Erythroblast (primary cell): ENCODE measurements around the gene TMEM60.

ENCODE experiments used
- GATA1 ChIP-seq: IDR thresholded peaks from 2 replicates; pipeline ENCODE4 v1.6.1; 2011; ENCODE audit warnings: low read depth, mild to moderate bottlenecking, control low read depth, low read length, moderate library complexity
- POLR2A ChIP-seq: IDR thresholded peaks from 2 replicates; pipeline ENCODE4 v1.6.1; 2011; ENCODE audit warnings: mild to moderate bottlenecking, low read length

DNA sequence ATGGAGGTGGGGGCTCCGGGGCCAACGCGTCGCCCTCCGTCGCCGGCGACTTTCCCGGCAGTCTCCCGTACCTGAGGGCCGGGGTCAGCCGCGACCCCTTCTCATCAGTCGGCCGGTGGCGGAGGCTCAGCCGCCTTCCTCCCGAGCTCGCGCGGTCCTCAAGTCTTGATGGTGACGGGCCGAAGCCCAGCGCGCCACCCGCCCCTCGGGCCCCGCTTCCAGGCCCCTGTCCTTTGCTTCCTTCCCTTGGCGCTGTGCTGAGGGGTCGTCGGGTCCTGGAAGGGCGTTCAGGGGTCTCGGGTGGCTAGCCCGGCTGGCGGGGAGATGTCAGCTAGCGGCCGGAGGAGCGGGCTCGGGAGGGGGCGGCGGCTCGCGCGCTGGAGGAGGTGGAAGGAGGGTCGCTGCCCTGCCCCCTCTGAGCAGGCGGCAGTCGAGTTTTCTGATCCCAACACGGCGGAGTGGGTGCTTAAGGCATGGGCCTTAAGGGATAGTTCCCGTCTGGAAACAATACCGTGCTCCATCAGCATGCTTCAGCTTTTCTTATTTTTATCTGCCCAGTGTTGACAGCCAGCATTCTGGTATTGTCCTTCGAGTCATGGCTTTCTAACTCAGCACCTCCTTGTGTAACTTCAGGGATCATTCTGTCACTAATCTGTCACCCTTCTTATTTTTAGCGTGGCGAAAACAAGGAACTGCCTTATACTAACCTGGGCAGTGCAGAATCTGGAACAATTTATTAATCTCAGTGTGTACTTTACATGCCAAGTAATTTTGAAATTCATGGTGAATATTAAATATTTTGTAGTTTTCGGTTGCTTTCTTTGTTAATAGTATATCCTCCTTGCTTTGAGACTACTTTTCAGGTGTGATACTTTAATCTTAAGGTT, 1.1 kb upstream of the TMEM60 start:
- no peak for TF ChIP-seq GATA1
- no peak for TF ChIP-seq POLR2A
